CD4-positive, alpha-beta T cell treated with Interleukin-4 for 4 hours (primary cell): ENCODE data around the gene ZIC1.
A peak's percentile ranks its signal among the peaks of the same experiment; 100 is the strongest.

Experiments used
- DNase-seq: peaks from one replicate; pipeline ENCODE4 v3.0.0-alpha.2; 2020

Gene ZIC1

DNA sequence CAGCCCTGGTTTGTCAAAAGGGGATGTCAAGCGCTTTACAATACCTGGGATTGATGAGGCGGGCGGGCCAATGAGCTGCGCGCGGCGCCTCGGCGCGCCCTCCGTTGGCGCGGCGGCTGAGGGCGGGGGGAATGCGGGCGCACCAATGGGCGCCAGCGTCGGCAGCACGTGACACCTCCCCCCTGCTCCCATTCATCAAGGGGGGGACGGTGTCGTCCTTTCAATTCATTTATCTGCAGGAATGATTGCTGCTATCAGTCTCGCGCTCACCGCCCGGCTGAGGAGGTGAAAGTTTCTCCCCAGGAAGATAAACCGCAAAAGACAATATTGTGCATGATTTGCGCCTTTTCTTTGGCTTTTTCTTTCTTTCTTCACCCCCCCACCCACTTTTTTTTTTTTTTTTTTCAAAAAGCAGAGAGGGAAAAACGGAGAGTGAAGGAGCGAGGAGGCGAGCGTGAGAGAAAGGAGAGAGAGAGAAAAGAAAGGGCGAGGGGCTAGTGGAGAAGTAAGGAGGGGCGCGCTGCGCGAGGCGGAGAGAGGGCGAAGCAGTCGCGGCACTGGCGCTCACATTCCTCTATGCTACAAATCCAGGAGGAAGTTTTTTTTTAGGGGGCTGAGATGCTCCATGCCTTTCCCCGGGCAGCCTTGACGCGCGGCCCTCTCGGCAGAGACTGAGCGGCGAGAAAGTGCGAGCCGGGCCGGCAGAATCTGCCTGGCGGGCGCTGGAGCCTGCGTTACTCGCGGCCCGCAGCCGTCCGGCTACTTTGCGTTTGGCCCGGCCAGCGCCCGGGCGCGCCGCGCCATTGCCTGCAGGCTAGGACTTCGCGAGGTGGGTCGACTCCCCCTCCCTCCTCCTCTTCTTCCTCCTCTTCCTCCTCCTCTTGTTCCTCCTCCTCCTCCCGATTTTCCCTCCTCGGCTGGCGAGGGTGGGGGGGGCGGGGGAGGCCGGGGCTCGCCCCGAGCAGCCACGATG, at the start of gene ZIC1:
ZIC1 (plus strand) TSS at position 223 of the 973 bp plus-strand sequence; CDS start at position 971, 748 bp downstream.
- no peak for DNase-seq

DNA sequence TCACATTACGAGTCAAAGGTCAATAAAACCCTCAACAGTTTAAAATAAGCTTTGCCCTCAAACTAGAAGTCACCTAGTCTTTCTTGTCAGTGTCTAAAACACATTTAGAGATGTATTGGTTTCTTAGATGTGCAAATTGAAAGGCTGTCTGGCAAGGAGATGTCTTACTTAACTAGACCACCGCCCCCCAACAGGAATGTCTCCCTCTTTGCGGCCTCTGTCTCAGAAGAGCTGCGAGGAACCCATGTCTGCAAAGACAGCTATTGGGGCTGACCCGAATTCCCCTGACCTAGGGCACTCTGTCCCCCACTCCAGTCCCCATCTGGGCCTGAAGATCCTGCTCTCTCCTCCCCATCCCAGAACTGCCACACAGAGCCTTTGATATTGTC, 49.1 kb upstream of the ZIC1 start:
- DNase-seq = no peak

DNA sequence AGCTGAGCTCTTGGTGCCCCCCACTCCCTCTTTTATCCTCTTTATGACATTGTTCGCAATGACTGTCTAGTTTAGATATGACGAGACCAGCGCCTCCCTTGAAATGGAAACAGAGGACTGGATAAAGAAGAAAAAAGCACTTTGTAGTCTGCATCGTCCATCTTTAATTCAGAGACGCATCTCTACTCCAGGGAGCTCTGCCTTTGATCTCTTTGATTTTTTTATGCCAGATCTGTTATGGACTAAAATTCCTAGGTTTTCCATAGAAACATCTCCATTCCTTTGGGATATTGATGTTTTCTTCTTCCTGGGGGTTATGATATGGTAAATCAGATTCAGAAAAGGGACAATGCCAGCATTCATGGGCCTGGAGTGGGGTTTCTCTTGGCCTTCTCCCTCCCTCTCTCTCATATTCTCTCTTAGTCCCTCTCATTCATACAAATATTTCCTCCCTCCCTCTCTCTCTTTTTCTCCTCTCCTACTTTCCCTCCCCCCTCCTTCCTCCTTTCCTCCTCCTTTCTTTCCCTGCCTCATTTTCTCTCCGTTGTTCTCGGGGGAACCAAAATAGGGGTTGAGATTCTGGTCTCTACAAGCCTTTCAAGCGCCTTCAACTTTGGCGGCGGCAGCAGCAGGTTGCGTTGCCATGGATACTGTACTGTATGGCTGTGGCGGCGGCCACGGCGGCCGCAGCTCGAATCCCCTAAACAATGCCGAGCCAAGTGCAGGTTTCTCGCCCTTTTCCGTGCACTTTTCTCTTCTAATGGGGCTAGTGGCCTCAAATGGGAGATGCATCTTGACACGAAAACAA, 48.3 kb upstream of the ZIC1 start:
- no peak for DNase-seq

DNA sequence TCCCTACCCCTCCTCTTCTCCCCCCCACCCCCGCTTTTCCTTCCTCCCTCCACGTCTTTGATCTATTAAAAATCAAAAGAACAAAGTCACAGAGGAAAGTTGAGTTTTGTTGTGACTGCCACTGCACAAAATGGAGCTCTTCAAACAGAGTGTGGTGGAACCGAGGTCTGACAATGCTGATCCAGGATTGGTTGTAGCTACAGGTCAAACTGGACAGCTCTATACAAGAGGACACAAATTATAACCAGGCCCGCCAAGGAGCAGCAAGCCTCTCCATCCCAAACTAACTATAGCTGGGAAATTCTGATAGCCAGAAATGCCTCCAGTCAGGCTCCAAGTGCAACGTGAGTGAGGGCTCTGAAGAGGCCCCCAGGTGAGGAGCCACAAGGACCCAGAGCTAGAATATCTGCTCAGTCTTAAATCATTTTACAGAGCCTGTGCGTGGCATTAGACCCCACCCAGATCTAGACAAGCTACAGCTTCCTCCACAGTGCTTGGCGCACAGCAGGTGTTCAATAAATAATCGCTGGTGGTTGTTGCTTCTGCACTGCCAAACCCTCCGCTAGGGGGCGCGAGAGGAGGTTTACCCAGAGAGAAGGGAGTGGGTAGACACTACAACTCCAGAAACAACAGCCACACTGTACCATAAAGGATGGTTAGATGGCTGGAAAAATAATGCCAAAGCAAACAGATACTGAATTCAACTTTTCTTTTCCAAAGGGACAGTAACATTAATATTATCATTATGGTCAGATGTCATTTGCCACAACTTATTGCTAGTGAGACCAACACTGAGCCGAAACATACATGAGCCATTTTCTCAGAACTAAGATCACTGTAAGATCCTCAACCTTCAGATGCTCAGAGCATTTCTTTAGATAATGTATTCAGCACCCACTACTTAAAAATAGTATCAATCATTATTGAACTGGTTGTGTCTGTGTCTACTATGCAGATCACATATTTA, 47.4 kb upstream of the ZIC1 start:
- DNase-seq = peak; percentile 0

DNA sequence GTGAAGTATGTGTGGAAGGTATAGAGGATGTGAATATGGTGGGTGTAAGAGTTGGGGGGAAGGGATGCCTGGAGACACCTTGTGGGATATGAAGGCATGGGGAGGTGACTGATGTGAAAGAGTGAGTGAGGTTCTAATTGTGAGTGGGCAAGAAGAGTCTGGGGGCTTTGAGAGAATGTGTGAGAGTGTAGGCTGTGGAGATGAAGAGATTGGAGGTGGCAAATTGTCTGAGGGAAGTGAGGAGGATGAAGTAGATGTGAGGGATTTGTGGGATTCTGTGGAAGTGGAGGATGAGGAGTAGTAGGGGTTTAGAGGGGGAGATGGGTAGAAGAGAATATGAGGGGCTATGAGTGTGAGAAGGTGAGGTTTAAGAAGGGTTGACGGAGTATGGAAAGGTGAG, 44.4 kb upstream of the ZIC1 start:
- DNase-seq = no peak

DNA sequence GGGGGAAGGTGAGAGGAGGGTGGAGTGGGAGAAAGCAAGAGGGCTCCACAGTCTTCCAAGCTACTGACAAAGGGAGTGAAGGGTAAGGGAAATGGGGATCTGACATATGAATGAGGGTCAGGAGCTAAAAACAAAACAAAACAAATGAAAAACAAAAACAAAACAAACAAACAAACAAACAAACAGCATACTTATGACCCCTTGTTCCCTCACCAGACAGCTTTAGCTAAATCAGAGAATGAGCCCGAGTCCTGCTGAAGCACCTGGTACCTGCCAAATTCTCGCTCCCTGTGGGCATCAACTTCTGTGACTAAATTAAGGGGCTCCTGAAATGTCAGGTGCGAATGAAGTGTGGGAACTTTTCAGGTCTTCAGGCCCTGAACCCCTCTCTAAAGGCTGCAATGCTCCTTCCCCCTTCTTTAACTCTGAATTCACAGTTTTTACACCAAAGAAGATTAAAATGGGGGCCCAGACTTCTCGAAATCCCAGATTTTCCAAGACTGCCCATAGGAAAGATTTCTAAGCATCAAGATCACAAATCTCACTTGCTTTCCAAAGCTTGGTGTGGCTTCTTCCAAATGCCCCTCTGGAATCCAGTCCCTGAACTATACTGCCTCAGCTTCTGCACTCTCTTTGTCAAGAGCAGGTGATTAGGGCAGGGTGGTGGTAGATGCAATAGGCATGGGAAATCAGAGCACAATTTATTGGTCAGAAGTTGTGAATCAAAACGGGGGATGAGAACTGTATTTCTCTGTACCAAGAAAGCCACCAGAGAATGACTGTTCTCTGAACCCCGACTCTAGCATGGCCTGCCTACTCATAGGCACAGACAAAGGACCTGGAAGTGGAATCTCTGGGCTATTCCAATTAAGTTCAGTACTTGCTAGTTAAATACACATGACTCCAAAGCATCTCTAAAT, 43.7 kb upstream of the ZIC1 start:
- no peak for DNase-seq

DNA sequence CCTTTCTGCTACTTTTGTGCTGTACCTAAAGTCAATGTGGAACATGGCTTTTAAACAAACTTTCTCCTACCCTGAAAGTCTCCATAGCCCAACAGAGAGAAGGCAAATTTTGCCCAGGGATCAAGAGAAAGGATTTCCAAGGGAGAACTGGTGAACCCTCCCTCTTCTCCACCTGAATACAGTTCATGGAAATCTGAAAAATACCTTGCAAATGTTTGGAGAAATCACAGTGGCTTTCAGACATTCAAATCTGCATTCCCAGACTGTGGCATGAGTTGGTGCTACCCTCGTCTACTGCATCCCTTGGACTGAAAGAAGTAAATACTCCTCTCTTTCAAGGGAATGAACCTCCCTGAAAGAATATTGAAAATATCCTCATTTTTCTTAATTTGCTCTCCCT, 41.5 kb upstream of the ZIC1 start:
- DNase-seq = no peak

DNA sequence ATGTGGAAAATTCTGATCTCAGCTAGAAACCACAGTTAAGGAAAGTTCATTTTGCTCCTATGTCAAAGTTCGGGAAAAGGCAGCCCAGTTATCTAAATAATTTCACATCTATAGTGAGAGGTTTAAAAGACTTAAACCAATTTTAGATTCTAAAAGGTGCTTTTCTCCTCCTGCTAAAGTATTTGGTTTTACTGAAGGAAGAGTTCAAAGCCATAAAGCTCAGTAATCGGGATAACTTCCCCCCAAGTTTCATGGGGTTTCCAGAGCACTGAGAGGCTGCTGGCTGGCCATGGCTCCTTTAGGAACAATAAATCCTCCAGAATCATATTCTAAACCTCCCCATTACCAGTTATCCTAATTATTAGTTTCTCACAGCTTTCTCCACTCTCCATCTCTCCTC, 41.0 kb upstream of the ZIC1 start:
- DNase-seq = no peak

DNA sequence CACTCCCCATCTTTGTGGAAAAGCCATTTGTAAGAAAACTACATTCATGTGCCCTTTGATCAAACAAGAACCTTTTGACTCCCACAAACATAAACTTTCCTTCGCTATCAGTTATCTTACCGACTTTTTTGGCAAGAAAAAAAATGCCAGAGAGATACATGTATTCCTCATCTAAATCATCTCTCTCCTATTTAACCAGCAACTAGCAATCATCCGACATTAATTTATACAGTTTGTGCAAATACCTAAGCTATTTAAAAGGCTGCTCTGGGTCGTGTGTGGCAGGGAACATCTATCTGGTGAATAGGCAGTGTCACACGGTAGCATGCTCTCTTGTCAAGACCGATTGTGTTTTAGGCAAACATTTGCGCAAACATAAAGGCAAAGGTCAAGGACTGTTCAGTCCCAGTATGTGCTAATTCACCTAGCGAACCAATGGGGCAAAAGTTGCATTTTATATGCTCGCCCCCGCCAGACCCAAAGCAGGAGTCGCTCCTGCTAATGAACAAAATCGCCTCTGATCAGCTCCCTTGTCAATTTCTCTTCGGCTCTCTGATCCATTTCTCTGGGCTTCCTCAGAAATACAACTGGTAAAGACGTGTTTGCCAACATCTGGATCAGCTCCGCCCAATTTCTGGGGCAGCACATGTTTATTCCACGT, 40.5 kb upstream of the ZIC1 start:
- DNase-seq = no peak

DNA sequence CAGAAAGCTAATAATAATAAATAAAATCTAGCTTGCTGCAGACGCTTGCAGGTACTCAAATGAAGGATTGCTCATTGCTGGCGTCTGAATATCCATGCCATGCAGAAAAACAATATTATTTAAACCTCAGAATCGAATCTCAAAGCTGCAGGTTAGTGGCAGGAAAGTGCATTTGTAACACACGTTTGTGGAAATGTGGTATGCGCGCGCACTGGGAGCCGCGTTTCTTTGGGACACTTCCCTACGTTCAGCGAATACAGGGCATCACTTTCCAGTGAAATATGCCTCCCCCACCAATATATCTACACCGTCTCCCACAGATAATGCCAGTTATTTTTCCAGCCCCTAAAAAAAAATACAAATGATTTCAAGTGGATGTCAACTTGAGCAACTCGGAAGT, 39.9 kb upstream of the ZIC1 start:
- DNase-seq = no peak

DNA sequence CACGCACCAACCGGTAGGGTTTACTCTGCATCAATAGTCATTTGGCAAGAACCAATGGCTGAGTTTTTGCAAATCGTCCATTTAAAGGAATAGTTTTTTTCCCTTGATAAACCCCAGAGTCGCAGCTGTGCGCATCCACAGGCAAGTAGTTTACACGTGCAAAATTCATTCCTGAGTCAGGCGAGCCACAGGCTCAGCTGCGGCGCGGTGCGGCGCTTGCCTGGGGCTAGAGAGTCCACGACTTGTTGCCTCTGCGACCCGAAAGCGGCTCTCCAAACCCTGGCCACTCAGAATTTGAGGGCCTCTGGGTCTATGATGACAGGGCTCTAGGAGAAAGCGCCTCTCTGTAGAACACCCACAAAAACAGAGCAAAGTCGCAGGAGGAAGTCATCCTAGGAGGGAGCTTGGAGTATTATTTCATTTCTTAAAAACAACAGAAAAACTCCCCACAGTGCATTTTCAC, 39.5 kb upstream of the ZIC1 start:
- no peak for DNase-seq

DNA sequence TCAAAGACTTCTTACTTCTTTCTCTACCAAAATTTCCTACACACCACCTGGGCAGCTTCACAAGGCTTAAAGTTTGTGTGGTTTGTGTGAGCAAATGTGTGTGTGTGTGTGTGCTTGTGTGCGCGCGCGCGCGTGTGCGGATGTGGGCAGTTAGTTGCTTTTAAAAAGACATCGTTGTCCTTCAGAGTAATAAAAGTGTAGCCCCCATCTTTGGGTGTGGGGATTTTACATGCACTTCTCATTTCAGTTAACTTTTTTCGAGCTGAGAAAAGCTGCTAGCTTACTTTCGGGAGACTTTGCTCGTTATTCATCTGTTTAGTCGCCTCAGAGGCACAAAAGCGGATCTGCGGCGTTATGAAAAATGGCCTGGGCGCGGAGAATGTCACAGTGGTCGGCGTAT, 38.8 kb upstream of the ZIC1 start:
- DNase-seq = no peak

DNA sequence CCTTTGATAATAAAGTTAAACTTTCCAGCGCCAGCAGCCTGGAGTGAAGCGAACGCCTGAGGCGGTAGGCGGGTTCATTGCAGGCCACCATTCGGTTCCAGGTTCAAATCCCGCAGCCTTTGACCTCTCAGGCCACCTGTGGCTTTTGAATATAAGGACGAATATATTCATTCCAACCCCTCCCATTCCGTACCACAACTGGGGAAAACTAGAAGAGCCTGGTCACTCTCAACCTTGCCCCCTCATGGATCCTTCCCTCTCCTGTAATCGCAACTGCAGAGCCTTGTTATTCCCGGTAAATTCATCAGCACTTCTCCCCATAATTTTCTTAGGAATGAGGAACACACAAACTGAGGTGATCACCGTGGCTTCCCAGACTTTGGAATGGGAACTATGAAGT, 38.0 kb upstream of the ZIC1 start:
- no peak for DNase-seq

DNA sequence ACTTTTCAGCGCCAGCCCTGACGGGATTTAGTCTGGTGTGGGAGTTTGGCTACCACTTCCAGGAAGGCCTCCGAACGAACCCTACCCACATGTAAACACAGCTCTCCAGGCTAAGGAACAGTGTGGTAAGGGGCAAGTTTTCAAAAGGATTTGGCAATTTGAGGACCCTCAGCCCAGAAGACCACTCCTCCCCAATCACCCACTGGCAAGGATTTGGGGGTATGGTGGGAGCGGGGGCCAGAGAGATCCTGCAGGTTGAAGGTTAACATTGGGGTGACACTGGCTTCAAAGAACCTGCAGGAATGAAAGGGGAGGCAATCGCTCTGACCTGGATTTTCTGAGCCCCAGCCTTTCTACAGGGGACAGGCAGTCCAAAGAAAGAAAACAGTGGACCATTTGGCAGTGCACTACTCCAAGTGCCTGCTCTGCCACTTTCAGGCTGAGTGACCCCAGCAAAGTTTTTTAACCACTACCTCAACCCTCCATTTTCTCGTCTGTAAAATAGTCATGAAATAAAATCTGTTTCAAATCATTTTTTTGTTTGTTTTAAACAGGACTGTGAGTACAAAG, 37.3 kb upstream of the ZIC1 start:
- no peak for DNase-seq

DNA sequence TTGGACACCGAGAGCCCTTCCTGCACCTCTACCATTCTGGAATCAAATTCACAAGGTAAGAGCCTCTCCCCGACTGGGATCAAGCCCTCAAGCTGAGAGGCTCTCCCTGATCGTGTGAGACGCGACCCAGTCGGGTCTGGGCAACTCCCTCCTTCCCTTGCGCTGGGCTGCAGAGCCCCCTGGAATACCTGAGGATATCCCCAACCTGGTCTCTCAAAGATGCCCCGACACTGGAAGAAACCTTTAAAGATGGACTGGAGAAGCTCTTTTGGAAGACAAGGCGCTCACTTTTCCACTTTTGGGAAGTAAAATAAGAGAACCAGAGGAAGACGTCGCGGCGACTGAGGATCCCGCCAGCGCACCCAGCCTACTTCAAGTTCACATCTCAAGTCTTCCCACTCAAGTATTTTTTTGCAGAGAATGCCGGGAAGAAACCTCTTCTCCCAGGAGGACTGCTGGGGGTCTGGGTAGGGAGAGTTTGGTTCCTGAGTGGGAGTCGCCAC, 36.6 kb upstream of the ZIC1 start:
- DNase-seq = no peak

DNA sequence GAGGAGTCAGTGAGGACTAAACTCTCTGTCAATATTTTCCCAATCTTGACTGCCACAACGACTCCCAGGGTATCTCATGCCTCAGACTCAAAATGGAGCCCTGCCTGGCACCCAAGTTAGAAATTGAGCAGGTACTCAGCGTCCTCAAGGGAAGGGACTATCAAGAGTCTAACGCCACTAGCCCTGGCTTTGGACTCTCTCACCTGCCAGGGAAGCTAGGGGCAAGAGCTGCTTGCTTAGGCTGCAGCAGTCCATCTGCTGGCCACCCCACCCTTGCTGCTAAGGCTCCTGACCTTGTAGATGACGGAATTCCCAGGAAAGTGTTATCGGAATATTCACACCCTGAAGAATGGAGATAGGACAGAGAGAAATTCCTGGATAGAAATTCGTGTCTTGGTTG, 35.9 kb upstream of the ZIC1 start:
- DNase-seq = no peak

DNA sequence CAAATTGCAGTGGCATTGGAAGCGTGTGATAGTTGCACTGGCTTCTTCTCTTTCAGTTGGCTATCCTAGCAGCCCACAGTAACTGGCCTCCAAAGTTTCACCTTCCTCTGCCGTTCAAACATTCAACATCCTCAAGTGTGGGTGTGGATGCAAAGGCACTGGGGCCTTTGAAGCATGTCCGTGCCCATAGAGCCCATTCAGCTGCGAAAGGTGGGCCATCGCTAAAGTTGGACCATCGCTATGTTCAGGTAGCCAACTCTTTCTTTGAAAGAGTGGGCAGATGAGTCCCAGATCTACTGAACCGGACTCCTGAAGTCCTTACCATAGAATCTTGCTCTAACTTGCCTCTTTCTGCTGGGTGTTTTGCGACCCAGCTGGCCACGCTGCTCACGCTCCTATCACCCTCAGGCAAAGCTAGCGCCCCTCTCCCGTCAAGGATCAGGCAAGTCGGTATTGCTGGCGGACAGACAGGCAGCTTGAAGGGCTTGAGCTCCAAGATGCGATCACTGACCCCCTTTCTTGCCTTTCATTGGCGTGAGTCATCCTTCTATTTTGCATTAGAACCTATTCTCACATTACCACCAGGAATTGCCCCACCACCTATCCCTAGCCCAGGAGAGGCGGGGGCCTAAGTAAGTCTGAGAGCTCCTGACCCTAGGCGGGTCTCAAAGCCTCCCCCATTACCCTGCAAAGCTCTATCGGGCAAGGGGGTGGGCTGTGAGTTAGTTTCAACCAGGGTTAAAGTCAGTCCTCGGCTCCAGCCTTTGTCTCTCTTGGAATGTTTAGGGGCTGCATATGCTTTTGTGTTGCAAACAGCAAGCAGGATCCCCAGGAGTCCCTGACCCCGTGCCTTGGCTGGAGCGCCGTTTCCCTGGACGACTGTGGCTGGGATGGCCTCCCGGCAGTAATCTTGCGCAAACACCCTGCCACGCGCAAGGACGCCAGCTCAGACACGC, 31.5 kb upstream of the ZIC1 start:
- no peak for DNase-seq

DNA sequence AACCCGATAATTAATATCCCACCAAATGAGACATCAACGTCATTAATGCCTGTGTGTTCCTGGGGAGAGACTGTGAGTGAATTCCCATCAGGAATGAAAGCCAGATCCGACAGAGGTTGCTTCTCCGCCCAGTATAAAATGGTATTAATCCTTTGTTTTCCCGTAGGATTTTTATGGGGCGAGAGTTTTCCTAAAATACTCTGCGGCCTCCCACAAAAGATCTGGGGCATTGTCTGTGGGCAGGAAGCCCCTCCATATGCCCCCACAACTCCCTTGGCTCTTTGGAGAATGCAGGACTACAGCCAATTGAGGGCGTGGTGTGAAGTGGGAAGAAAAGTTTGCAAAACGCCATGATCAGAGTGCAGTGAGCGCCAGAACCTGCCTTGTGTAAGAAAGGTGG, 29.5 kb upstream of the ZIC1 start:
- no peak for DNase-seq

DNA sequence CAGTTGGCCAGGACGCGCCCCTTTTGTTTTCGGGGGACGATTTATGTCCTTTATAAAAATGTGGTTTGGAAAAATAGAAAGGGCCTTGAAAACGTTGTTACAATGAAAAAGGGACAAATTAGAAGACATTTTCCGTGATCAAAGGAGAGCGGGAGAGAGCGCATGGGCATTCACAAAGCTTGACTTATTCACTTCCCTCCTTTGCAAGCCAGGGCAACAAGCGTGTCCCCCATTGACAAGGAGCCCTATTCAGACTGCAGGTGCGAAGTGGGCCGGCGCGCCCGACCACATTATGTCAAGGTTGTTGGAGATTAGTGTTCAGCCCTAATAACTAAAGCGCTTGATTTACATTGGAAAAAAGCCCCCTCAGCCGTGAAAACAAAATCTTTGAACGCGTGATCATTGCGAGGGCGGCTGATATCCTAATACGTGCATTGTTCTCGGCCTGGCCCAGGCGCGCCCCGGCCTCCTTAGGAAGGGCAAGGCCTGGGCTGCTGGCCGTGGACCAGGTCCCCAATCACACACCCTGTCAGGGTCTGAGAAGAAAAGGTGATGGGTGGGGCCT, 28.7 kb upstream of the ZIC1 start:
- DNase-seq = no peak
